ENCODE measurements around the gene PASD1.
"Not testable (repeated sequence)": the region's sequence is repeated elsewhere in the genome, so short reads cannot be mapped to it uniquely, and the experiment has no call there.

Gene PASD1

GRCh38 chrX:151694661-151695582 lies 131.4 kb downstream of the PASD1 start, which contains the start of gene PRRG3:
PRRG3 (plus strand) TSS chrX:151695458; CDS start chrX:151698815, 3,357 bp downstream.
- H3K27ac ChIP-seq (ENCODE audit: low read depth, low read length), result no peak within 1 kb of the TSS
- H3K4me3 ChIP-seq (ENCODE audit: low read depth in 1 of 2, low read length in 2 of 2), result no peak within 1 kb of the TSS
- H3K4me1 ChIP-seq (ENCODE audit: insufficient read depth, low read length), result no peaks in the 10 kb centered on the region
- H3K27me3 ChIP-seq (ENCODE audit: control insufficient read depth in 1 of 2, insufficient read depth in 2 of 2, low read length in 2 of 2), result peaks cover 0 to 7% of the 10 kb centered on the region in 2 donors
- H3K9ac ChIP-seq (ENCODE audit: low read length), result no peak within 1 kb of the TSS
- H3K9me3 ChIP-seq (ENCODE audit: low read length), result no peaks in the 10 kb centered on the region
- no peaks in the 10 kb centered on the region for H3K36me3 ChIP-seq (ENCODE audit: insufficient read depth, low read length)

GRCh38 chrX:151695583-151696340 lies 132.3 kb downstream of the PASD1 start:
- no peak overlapping the region for H3K27ac ChIP-seq (ENCODE audit: low read depth, low read length)

GRCh38 chrX:151697082-151697481 lies 133.6 kb downstream of the PASD1 start:
- H3K27me3 ChIP-seq (ENCODE audit: control insufficient read depth in 1 of 2, insufficient read depth in 2 of 2, low read length in 2 of 2); H3K36me3 ChIP-seq (ENCODE audit: insufficient read depth, low read length); H3K27ac ChIP-seq (ENCODE audit: low read depth, low read length); H3K4me1 ChIP-seq (ENCODE audit: insufficient read depth, low read length); H3K4me3 ChIP-seq (ENCODE audit: low read depth in 1 of 2, low read length in 2 of 2); H3K9me3 ChIP-seq (ENCODE audit: low read length); H3K9ac ChIP-seq (ENCODE audit: low read length): not testable (repeated sequence)

More at GRCh38 chrX:151695583-151696340, 132.3 kb downstream of the PASD1 start:
- Histone ChIP-seq H3K27me3 (ENCODE audit: control insufficient read depth in 1 of 2, insufficient read depth in 2 of 2, low read length in 2 of 2) (peaks cover 0 to 7% of the 10 kb centered on the region in 2 donors), H3K36me3 (ENCODE audit: insufficient read depth, low read length) (no peaks in the 10 kb centered on the region), H3K9me3 (ENCODE audit: low read length) (no peaks in the 10 kb centered on the region), H3K9ac (ENCODE audit: low read length) (no peak overlapping the region), H3K4me1 (ENCODE audit: insufficient read depth, low read length) (no peaks in the 10 kb centered on the region), H3K4me3 (ENCODE audit: low read depth in 1 of 2, low read length in 2 of 2) (no peak overlapping the region)

GRCh38 chrX:151697522-151697921 lies 134.0 kb downstream of the PASD1 start:
- Histone ChIP-seq H3K27ac (ENCODE audit: low read depth, low read length) (no peak overlapping the region), H3K36me3 (ENCODE audit: insufficient read depth, low read length) (no peaks in the 10 kb centered on the region), H3K27me3 (ENCODE audit: control insufficient read depth in 1 of 2, insufficient read depth in 2 of 2, low read length in 2 of 2) (peaks cover 0 to 7% of the 10 kb centered on the region in 2 donors), H3K4me1 (ENCODE audit: insufficient read depth, low read length) (no peaks in the 10 kb centered on the region), H3K9me3 (ENCODE audit: low read length) (no peaks in the 10 kb centered on the region), H3K9ac (ENCODE audit: low read length) (no peak overlapping the region), H3K4me3 (ENCODE audit: low read depth in 1 of 2, low read length in 2 of 2) (no peak overlapping the region)

GRCh38 chrX:151698485-151698884 lies 135.0 kb downstream of the PASD1 start:
- Histone ChIP-seq H3K36me3 (ENCODE audit: insufficient read depth, low read length) (no peaks in the 10 kb centered on the region), H3K27ac (ENCODE audit: low read depth, low read length) (no peak overlapping the region), H3K27me3 (ENCODE audit: control insufficient read depth in 1 of 2, insufficient read depth in 2 of 2, low read length in 2 of 2) (peaks cover 0 to 3% of the 10 kb centered on the region in 2 donors), H3K4me3 (ENCODE audit: low read depth in 1 of 2, low read length in 2 of 2) (no peak overlapping the region), H3K4me1 (ENCODE audit: insufficient read depth, low read length) (no peaks in the 10 kb centered on the region), H3K9me3 (ENCODE audit: low read length) (no peaks in the 10 kb centered on the region), H3K9ac (ENCODE audit: low read length) (no peak overlapping the region)

- peaks cover 0 to 3% of the 10 kb centered on the region in 2 donors for H3K27me3 ChIP-seq (ENCODE audit: control insufficient read depth in 1 of 2, insufficient read depth in 2 of 2, low read length in 2 of 2)
- no peak overlapping the region for H3K27ac ChIP-seq (ENCODE audit: low read depth, low read length)
- no peaks in the 10 kb centered on the region for H3K36me3 ChIP-seq (ENCODE audit: insufficient read depth, low read length)
- no peak overlapping the region for H3K9ac ChIP-seq (ENCODE audit: low read length)
- H3K4me3 ChIP-seq (ENCODE audit: low read depth in 1 of 2, low read length in 2 of 2), result no peak overlapping the region
- H3K4me1 ChIP-seq (ENCODE audit: insufficient read depth, low read length), result no peaks in the 10 kb centered on the region
- no peaks in the 10 kb centered on the region for H3K9me3 ChIP-seq (ENCODE audit: low read length)
Measured at GRCh38 chrX:151699746-151700145, 136.3 kb downstream of the PASD1 start.

GRCh38 chrX:151700581-151700980 lies 137.1 kb downstream of the PASD1 start:
- Histone ChIP-seq H3K9ac (ENCODE audit: low read length) (no peak overlapping the region), H3K27ac (ENCODE audit: low read depth, low read length) (no peak overlapping the region), H3K9me3 (ENCODE audit: low read length) (no peaks in the 10 kb centered on the region), H3K36me3 (ENCODE audit: insufficient read depth, low read length) (no peaks in the 10 kb centered on the region), H3K27me3 (ENCODE audit: control insufficient read depth in 1 of 2, insufficient read depth in 2 of 2, low read length in 2 of 2) (peaks cover 0 to 3% of the 10 kb centered on the region in 2 donors), H3K4me3 (ENCODE audit: low read depth in 1 of 2, low read length in 2 of 2) (no peak overlapping the region), H3K4me1 (ENCODE audit: insufficient read depth, low read length) (no peaks in the 10 kb centered on the region)

GRCh38 chrX:151701071-151701470 lies 137.6 kb downstream of the PASD1 start:
- Histone ChIP-seq H3K4me3 (ENCODE audit: low read depth in 1 of 2, low read length in 2 of 2) (no peak overlapping the region), H3K4me1 (ENCODE audit: insufficient read depth, low read length) (no peaks in the 10 kb centered on the region), H3K36me3 (ENCODE audit: insufficient read depth, low read length) (no peaks in the 10 kb centered on the region), H3K9me3 (ENCODE audit: low read length) (no peaks in the 10 kb centered on the region), H3K27ac (ENCODE audit: low read depth, low read length) (no peak overlapping the region), H3K27me3 (ENCODE audit: control insufficient read depth in 1 of 2, insufficient read depth in 2 of 2, low read length in 2 of 2) (peaks cover 0 to 2% of the 10 kb centered on the region in 2 donors), H3K9ac (ENCODE audit: low read length) (no peak overlapping the region)

- Histone ChIP-seq H3K27me3 (ENCODE audit: control insufficient read depth in 1 of 2, insufficient read depth in 2 of 2, low read length in 2 of 2) (no peaks in the 10 kb centered on the region), H3K9ac (ENCODE audit: low read length) (no peak overlapping the region), H3K36me3 (ENCODE audit: insufficient read depth, low read length) (no peaks in the 10 kb centered on the region)
Measured at GRCh38 chrX:151701531-151701930, 138.1 kb downstream of the PASD1 start.

GRCh38 chrX:151702026-151702714 lies 138.7 kb downstream of the PASD1 start:
- Histone ChIP-seq H3K9ac (ENCODE audit: low read length) (no peak overlapping the region), H3K9me3 (ENCODE audit: low read length) (no peaks in the 10 kb centered on the region), H3K27me3 (ENCODE audit: control insufficient read depth in 1 of 2, insufficient read depth in 2 of 2, low read length in 2 of 2) (no peaks in the 10 kb centered on the region), H3K36me3 (ENCODE audit: insufficient read depth, low read length) (no peaks in the 10 kb centered on the region), H3K4me1 (ENCODE audit: insufficient read depth, low read length) (no peaks in the 10 kb centered on the region), H3K4me3 (ENCODE audit: low read depth in 1 of 2, low read length in 2 of 2) (no peak overlapping the region), H3K27ac (ENCODE audit: low read depth, low read length) (no peak overlapping the region)

More at GRCh38 chrX:151701531-151701930, 138.1 kb downstream of the PASD1 start:
- H3K4me1 ChIP-seq (ENCODE audit: insufficient read depth, low read length), result no peaks in the 10 kb centered on the region
- no peak overlapping the region for H3K4me3 ChIP-seq (ENCODE audit: low read depth in 1 of 2, low read length in 2 of 2)
- H3K27ac ChIP-seq (ENCODE audit: low read depth, low read length), result no peak overlapping the region
- H3K9me3 ChIP-seq (ENCODE audit: low read length), result no peaks in the 10 kb centered on the region

GRCh38 chrX:151702741-151703340 lies 139.4 kb downstream of the PASD1 start:
- Histone ChIP-seq H3K4me1 (ENCODE audit: insufficient read depth, low read length) (no peaks in the 10 kb centered on the region), H3K27ac (ENCODE audit: low read depth, low read length) (no peak overlapping the region), H3K9me3 (ENCODE audit: low read length) (no peaks in the 10 kb centered on the region), H3K36me3 (ENCODE audit: insufficient read depth, low read length) (no peaks in the 10 kb centered on the region), H3K27me3 (ENCODE audit: control insufficient read depth in 1 of 2, insufficient read depth in 2 of 2, low read length in 2 of 2) (no peaks in the 10 kb centered on the region), H3K9ac (ENCODE audit: low read length) (no peak overlapping the region), H3K4me3 (ENCODE audit: low read depth in 1 of 2, low read length in 2 of 2) (no peak overlapping the region)

All from muscle layer of colon (tissue), 2 donors.